Measurements from ENCODE around the gene AP3M1.

AP3M1 gene

DNA sequence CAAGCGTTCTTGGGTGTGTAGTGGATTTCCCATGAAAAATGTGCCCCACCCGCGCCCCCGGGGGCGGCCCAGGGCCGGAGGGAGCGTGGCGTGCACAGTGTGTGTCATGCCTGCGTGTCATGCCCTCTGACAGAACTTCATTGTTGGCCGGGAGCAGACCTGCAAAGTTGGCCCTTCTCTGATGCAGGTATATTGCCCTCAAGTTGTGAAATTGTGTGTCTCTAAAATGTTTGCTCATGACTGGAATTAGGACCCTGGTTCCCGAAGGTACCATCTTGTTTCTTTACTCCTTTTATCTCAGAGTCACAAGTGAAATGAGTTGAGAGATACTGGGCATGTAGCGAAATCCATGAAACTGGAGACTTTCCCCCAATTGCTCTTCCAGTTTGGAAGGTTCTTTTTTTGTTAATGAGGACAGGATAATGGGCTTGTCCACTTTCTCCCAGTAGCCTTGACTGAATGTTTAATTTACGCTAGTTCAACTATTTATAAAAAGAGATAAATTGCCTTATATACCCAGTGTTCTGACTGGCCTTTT is 26.6 kb upstream of the AP3M1 start:
- Histone ChIP-seq H3K4me1 (ENCODE audit: control insufficient read depth, insufficient read depth, low read length) (peaks cover 11% of the 10 kb centered on the region), H3K36me3 (ENCODE audit: control insufficient read depth, insufficient read depth, low read length) (no peaks in the 10 kb centered on the region), H3K4me3 (ENCODE audit: low read depth, low read length) (peak overlapping the region; percentile 97), H3K9ac (ENCODE audit: low read depth, low read length) (peak overlapping the region; percentile 93), H3K9me3 (ENCODE audit: control insufficient read depth, insufficient read depth, low read length) (no peaks in the 10 kb centered on the region), H3K27me3 (ENCODE audit: control insufficient read depth, insufficient read depth, low read length) (no peaks in the 10 kb centered on the region)

DNA sequence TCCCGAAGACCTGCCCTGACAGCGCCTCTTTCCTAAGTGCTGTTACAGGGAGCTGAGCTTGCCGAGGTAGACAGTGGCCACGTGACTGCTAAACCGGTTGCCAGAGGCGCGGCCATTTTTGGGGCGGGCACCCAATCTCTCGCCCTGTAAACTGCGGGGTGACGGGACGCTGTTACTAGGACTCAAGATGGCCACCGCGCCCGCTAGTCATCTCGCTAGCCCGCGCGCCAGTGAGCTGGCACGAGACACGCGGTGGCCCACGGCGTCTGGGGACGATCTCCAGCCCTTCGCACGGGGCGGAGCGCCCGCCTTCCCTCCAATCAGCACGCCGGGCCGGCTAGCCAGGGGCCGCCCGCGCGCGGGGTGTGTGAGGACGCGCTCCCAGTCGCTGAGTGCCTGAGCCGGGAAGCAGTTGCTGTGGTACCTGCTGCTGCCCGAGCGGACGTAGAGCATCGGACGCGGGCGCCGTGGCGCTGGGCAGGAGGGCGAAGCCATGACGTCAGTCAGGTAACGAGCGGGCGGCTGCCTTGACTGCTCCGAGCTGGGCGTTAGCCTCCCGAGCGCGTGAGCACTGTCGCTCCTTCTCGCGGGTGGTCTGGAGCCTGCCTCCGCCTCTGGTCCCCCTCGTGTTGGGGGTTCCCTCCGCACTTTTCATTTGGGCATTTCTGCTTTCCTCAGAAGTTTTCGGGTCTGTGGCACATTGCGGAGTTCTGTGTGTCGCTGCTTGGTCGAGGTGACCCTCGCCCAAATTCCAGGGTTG is 25.9 kb upstream of the AP3M1 start:
- Histone ChIP-seq H3K4me3 (ENCODE audit: low read depth, low read length) (peak overlapping the region; percentile 97), H3K9me3 (ENCODE audit: control insufficient read depth, insufficient read depth, low read length) (no peaks in the 10 kb centered on the region), H3K9ac (ENCODE audit: low read depth, low read length) (peak overlapping the region; percentile 93), H3K36me3 (ENCODE audit: control insufficient read depth, insufficient read depth, low read length) (no peaks in the 10 kb centered on the region), H3K27me3 (ENCODE audit: control insufficient read depth, insufficient read depth, low read length) (no peaks in the 10 kb centered on the region), H3K4me1 (ENCODE audit: control insufficient read depth, insufficient read depth, low read length) (peaks cover 8% of the 10 kb centered on the region)

DNA sequence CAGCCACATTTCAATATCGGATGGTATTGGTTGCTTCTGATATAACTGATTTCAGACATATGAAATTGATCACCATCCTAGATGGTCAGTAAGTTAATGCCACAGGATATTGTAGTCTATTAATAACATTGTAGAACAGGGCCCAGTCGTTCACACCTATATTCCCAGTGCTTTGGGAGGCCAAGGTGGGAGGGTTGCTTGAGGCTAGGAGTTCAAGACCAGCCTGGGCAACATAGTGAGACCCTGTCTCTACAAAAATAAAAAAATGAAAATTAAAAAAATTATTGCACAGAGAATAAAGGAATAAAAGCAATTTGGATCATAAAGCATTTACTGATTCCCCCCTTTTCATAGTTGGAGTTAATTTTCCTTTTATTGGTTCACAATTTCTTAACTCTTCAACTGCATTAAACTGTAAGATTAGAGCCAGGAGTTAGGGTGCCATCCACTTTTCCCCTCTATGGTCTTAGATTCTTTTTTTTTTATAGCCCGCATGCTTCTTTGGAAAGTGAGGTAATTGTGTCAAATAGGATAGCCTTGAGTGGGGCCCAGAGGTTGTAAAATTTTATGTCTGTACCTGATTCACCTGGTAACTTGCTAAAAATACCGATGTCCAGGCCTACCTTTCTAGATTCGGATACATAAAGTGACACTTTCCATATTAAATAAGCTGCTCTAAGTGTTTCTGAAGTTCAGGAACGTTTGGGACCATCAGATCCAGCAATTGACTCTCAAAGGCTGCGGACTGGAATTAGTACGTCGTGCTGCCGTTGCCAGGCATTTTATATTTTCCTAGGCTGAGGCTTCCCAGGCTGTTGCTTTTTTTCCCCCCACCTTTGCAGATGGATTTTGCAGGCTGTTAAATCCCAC is 25.1 kb upstream of the AP3M1 start:
- Histone ChIP-seq H3K4me1 (ENCODE audit: control insufficient read depth, insufficient read depth, low read length) (peaks cover 8% of the 10 kb centered on the region), H3K27me3 (ENCODE audit: control insufficient read depth, insufficient read depth, low read length) (no peaks in the 10 kb centered on the region), H3K36me3 (ENCODE audit: control insufficient read depth, insufficient read depth, low read length) (no peaks in the 10 kb centered on the region), H3K9me3 (ENCODE audit: control insufficient read depth, insufficient read depth, low read length) (no peaks in the 10 kb centered on the region), H3K4me3 (ENCODE audit: low read depth, low read length) (peak overlapping the region; percentile 97), H3K9ac (ENCODE audit: low read depth, low read length) (peak overlapping the region; percentile 93)

DNA sequence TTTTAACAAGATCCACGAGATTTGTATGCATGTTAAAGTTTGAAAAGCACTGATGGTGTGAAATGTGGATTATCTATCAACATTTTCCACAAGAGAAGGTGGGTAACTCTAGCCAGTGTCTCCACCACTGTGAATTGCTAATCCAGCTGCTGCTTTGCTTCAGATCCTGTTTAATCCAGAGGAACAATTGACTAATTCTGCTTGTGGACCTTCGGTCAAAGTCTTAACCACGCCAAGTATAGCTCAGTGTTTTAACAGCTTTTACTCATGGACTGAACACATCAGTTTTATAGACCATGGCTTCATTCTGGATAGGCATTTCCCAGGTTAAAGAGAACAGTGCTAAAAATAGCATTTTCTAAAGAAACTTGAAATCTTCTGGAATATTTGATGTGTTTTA is 23.9 kb upstream of the AP3M1 start:
- Histone ChIP-seq H3K27me3 (ENCODE audit: control insufficient read depth, insufficient read depth, low read length) (no peaks in the 10 kb centered on the region), H3K4me1 (ENCODE audit: control insufficient read depth, insufficient read depth, low read length) (peaks cover 8% of the 10 kb centered on the region), H3K4me3 (ENCODE audit: low read depth, low read length) (no peak overlapping the region), H3K9me3 (ENCODE audit: control insufficient read depth, insufficient read depth, low read length) (no peaks in the 10 kb centered on the region), H3K9ac (ENCODE audit: low read depth, low read length) (no peak overlapping the region), H3K36me3 (ENCODE audit: control insufficient read depth, insufficient read depth, low read length) (no peaks in the 10 kb centered on the region)

DNA sequence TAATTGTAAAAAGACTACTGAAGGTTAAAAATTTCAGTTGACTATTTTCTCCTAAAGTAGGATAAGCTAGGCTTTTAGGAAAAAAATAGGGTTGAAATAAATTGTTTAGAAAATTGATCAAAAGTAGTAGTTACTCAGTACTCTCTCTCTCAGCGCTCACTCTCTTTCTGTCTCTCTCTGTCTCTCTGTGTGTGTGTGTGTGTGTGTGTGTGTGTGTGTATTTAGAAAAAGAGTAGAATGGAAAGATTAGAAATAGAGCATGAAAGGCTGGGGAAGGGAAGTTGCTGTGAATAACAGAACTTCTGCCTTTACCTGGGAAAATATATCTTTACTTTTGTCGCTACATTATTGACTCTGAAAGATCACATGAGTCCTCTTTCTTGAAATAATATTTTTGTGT is 21.0 kb upstream of the AP3M1 start:
- Histone ChIP-seq H3K4me1 (ENCODE audit: control insufficient read depth, insufficient read depth, low read length) (peaks cover 4% of the 10 kb centered on the region), H3K27me3 (ENCODE audit: control insufficient read depth, insufficient read depth, low read length) (no peaks in the 10 kb centered on the region), H3K4me3 (ENCODE audit: low read depth, low read length) (no peak overlapping the region), H3K36me3 (ENCODE audit: control insufficient read depth, insufficient read depth, low read length) (no peaks in the 10 kb centered on the region), H3K9ac (ENCODE audit: low read depth, low read length) (no peak overlapping the region), H3K9me3 (ENCODE audit: control insufficient read depth, insufficient read depth, low read length) (no peaks in the 10 kb centered on the region)

DNA sequence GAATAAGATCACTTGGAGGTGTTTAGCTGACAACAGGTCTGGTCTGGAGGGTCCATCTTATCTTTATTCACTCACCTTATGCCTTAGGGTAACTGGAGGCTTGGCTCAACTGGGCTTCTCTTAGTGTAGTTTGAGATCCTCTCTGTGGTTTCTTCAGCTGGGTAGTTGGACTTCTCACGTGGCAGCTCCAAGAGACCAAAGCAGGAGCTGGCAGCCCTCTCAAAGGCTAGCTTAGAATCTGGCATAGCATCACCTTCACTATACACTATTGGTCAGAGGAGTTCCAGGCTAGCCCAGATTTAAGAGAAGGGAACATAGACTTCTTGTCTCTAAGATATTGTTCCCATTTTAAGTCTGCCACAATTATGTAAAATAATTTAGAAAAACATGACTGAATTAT is 16.8 kb upstream of the AP3M1 start:
- H3K9me3 ChIP-seq (ENCODE audit: control insufficient read depth, insufficient read depth, low read length), result no peaks in the 10 kb centered on the region
- no peak overlapping the region for H3K9ac ChIP-seq (ENCODE audit: low read depth, low read length)
- H3K4me3 ChIP-seq (ENCODE audit: low read depth, low read length), result no peak overlapping the region
- H3K27me3 ChIP-seq (ENCODE audit: control insufficient read depth, insufficient read depth, low read length), result no peaks in the 10 kb centered on the region
- H3K36me3 ChIP-seq (ENCODE audit: control insufficient read depth, insufficient read depth, low read length), result no peaks in the 10 kb centered on the region
- H3K4me1 ChIP-seq (ENCODE audit: control insufficient read depth, insufficient read depth, low read length), result no peaks in the 10 kb centered on the region

DNA sequence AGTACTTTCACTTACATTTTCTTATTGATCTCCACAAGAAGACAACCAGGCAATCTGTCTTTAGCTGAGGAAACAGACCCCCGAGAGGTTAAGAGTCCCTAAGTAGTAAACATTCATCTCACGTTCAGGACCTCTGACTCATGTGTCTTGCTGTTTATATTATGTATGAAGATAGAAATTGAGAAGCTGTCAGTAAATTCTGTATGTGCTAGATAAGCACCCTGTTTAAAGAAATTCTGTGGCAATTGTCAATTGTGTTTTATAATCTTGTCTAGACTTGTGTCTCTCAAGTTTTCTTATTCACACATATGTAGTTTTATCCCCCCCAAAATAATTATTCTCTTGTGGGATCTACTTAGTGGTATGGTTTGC is 14.9 kb upstream of the AP3M1 start:
- H3K4me1 ChIP-seq (ENCODE audit: control insufficient read depth, insufficient read depth, low read length), result no peaks in the 10 kb centered on the region
- H3K36me3 ChIP-seq (ENCODE audit: control insufficient read depth, insufficient read depth, low read length), result no peaks in the 10 kb centered on the region
- H3K27me3 ChIP-seq (ENCODE audit: control insufficient read depth, insufficient read depth, low read length), result no peaks in the 10 kb centered on the region
- no peak overlapping the region for H3K9ac ChIP-seq (ENCODE audit: low read depth, low read length)
- H3K4me3 ChIP-seq (ENCODE audit: low read depth, low read length), result no peak overlapping the region
- H3K9me3 ChIP-seq (ENCODE audit: control insufficient read depth, insufficient read depth, low read length), result no peaks in the 10 kb centered on the region

DNA sequence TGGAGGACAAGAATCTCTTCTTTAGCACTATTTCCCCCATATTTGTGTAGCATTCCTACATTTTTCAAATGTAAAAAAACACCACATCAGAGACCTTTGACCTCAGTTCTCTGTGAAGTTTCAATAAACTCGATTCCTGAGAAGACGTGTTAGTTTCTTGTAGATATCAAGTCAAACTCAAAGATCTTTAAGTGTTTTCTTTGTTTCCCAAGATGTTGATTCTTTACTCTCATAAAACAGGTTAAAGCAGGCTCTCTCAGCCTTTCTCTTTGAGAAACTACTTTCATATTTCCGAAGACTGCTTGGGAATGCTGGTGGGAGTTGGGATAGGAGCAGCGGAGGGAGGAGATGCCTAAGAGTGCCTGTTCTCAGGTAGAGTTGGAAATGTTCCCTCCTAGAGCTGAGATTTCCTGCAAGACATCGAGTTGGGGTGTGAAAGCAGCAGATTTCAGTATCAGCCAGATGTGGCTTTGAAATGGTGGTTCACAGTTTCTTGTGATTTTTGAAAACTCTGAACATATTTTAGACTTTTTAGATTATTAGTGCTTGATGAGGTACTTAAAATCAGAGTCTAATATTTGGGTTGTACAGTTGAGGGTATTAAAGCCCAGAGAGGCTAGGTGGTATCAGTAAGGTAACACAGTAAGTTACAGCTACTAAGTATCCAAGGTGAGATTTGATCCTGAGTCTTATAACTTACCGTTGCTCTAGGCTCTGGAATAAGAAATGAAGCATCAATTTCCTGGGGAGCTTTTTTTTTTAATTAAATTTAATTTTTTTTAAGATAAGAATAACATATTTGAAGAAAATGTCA is 14.3 kb upstream of the AP3M1 start:
- no peaks in the 10 kb centered on the region for H3K4me1 ChIP-seq (ENCODE audit: control insufficient read depth, insufficient read depth, low read length)
- no peaks in the 10 kb centered on the region for H3K27me3 ChIP-seq (ENCODE audit: control insufficient read depth, insufficient read depth, low read length)
- H3K9me3 ChIP-seq (ENCODE audit: control insufficient read depth, insufficient read depth, low read length), result no peaks in the 10 kb centered on the region
- H3K4me3 ChIP-seq (ENCODE audit: low read depth, low read length), result no peak overlapping the region
- no peak overlapping the region for H3K9ac ChIP-seq (ENCODE audit: low read depth, low read length)
- H3K36me3 ChIP-seq (ENCODE audit: control insufficient read depth, insufficient read depth, low read length), result no peaks in the 10 kb centered on the region

DNA sequence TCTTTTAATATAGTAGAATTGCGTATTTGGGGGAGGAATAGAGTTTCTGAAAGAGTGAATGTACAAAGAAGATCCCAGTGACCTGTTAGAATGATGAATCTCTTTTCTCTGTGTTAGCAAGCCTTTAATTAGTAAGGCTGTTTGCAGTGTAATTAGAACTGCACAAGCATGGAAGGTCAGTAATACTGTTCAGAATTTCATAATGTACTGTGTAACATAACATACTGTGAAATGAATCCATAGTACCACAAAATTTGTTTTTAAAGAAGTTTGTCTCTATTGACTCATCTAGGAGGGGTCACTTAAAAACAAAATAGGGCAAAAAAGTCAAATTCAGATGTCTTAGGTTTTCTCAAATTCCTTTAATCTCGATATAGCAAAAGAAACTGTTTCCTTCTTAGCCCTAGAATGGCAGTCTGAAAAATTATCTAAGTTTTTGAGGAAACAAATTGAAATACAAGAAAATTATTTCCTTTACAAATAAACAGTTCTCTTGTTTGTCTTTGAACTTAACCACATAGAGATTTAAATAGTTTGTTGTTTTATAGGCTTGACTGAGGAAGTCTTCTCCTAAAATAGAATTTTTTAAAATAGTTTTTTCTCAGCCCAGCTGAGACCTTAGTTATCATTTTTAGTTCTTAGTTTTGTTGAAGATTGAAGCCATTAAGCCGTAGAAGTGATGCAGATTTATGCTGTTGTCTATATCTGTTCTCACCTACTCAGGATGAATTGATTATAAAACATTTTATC is 12.9 kb upstream of the AP3M1 start:
- no peak overlapping the region for H3K4me3 ChIP-seq (ENCODE audit: low read depth, low read length)
- no peaks in the 10 kb centered on the region for H3K4me1 ChIP-seq (ENCODE audit: control insufficient read depth, insufficient read depth, low read length)

DNA sequence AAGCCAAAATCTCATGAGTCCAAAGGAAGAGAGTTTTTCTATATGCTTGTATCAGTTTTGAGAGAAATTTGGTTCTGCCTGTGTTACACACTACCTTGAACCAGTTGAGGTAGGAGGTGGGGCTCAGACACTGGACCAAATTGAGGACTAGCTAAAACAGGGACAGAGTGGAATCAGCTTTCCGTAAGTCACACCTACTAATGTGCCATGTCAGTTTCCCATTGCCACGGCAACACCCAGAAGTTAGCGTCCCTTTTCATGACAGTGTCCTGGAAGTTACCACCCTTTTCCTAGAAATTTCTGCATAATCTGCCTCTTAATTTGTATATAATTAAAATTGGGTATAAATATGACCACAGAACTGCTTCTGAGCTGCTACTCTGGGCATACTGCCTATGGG is 9.4 kb upstream of the AP3M1 start:
- Histone ChIP-seq H3K36me3 (ENCODE audit: control insufficient read depth, insufficient read depth, low read length) (no peaks in the 10 kb centered on the region), H3K9ac (ENCODE audit: low read depth, low read length) (no peak overlapping the region), H3K4me1 (ENCODE audit: control insufficient read depth, insufficient read depth, low read length) (no peaks in the 10 kb centered on the region), H3K4me3 (ENCODE audit: low read depth, low read length) (no peak overlapping the region), H3K27me3 (ENCODE audit: control insufficient read depth, insufficient read depth, low read length) (no peaks in the 10 kb centered on the region), H3K9me3 (ENCODE audit: control insufficient read depth, insufficient read depth, low read length) (no peaks in the 10 kb centered on the region)

More for the DNA sequence above, 12.9 kb upstream of the AP3M1 start:
- Histone ChIP-seq H3K36me3 (ENCODE audit: control insufficient read depth, insufficient read depth, low read length) (no peaks in the 10 kb centered on the region), H3K9ac (ENCODE audit: low read depth, low read length) (no peak overlapping the region), H3K9me3 (ENCODE audit: control insufficient read depth, insufficient read depth, low read length) (no peaks in the 10 kb centered on the region), H3K27me3 (ENCODE audit: control insufficient read depth, insufficient read depth, low read length) (no peaks in the 10 kb centered on the region)

DNA sequence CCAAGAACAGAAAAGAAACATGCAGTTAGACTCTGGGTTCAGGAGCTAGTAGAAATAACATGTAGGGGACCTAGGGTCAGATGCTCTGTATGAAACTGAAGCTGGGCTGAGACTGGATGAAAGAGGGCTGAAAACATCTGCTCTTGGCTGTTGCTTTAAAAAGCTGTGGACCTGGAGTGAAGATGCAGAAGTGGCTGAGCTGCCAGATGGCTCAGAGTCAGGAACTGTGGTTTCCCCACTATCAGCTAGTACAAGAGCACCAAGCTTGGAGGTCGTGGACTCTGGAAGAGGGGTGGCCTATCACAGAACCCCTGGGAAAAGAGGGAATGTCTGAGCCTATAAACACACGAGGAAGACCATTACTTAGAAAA is 6.3 kb upstream of the AP3M1 start:
- H3K9ac ChIP-seq (ENCODE audit: low read depth, low read length), result no peak overlapping the region
- H3K4me1 ChIP-seq (ENCODE audit: control insufficient read depth, insufficient read depth, low read length), result peaks cover 4% of the 10 kb centered on the region
- H3K36me3 ChIP-seq (ENCODE audit: control insufficient read depth, insufficient read depth, low read length), result no peaks in the 10 kb centered on the region

More for the DNA sequence above, 6.3 kb upstream of the AP3M1 start:
- H3K9me3 ChIP-seq (ENCODE audit: control insufficient read depth, insufficient read depth, low read length), result no peaks in the 10 kb centered on the region
- no peaks in the 10 kb centered on the region for H3K27me3 ChIP-seq (ENCODE audit: control insufficient read depth, insufficient read depth, low read length)
- H3K4me3 ChIP-seq (ENCODE audit: low read depth, low read length), result no peak overlapping the region

Measured in iPS-15b (cell line).